ENCODE data around the gene SPTAN1. TPM values are rescaled to one million over a fixed set of nuclear protein-coding genes. Genes with fewer than 3 reads are reported as not detected.

SPTAN1 gene
- total and polyA plus RNA-seq, 2 donors (not counting 3 experiments of a cell fraction or from before 2014, with no cell fraction given), result 408 to 502 TPM

- DNase-seq (ENCODE audit: low read depth, low spot score) (peak; percentile 38), FAIRE-seq (peak; percentile 18)
- dilution Hi-C loops (cut with MboI; ENCODE audit: extremely low pct_ligation_motif_present, low sequenced_read_pairs) (no loop called here), intact Hi-C loops (cut with micrococcal nuclease) (loop anchor here (10.0 kb wide), 1 partner anchor 262 kb away; no protein-coding TSS in a partner anchor)
- Histone ChIP-seq H3K9ac (replicated peaks; ENCODE audit: extremely low read depth, insufficient read depth, low read length) (no peak overlapping the region), H4K20me1 (replicated peaks; ENCODE audit: control insufficient read depth, extremely low read depth, insufficient read depth, low read length) (peaks cover 3% of the 10 kb centered on the region), H3K36me3 (ENCODE audit: control insufficient read depth in 2 of 2, extremely low read depth in 1 of 2, insufficient read depth in 2 of 2, low read length in 2 of 2) (no peaks in the 10 kb centered on the region), H3K9me3 (replicated peaks; ENCODE audit: control insufficient read depth, insufficient read depth, low read length) (no peaks in the 10 kb centered on the region), H3K9me1 (replicated peaks; ENCODE audit: control insufficient read depth, extremely low read depth, insufficient read depth, low read length) (no peaks in the 10 kb centered on the region), H3K4me3 (replicated peaks in 1 of 3; ENCODE audit: insufficient read depth in 1 of 3, low read depth in 1 of 3, low read length in 3 of 3) (no peak overlapping the region), H3K27ac (ENCODE audit: insufficient read depth, low read depth, low read length) (no peak overlapping the region), H3K79me2 (ENCODE audit: control insufficient read depth, insufficient read depth, low read length) (peaks cover 80% of the 10 kb centered on the region), H3K4me2 (ENCODE audit: insufficient read depth, low read length) (peak overlapping the region; percentile 98), H2AFZ (ENCODE audit: low read depth, low read length) (no peak overlapping the region), H3K27me3 (ENCODE audit: control insufficient read depth in 2 of 2, insufficient read depth in 2 of 2, low read length in 2 of 2) (no peaks in the 10 kb centered on the region), H3K4me1 (ENCODE audit: control insufficient read depth, extremely low read depth, insufficient read depth, low read length) (peaks cover 57% of the 10 kb centered on the region)
- POLR2A ChIA-PET, result no interaction called here
- TF ChIP-seq EZH2 (IDR thresholded peaks at IDR 0.05; ENCODE audit: borderline replicate concordance, low read depth, low read length, severe bottlenecking) (no peak), MAX (IDR thresholded peaks at IDR 0.05; ENCODE audit: insufficient read depth, insufficient read length) (no peak), POLR2AphosphoS5 (IDR thresholded peaks at IDR 0.05; ENCODE audit: insufficient read depth, low read depth, low read length) (no peak), CTCF (IDR thresholded peaks at IDR 0.05; ENCODE audit: extremely low read depth in 1 of 2, insufficient read depth in 1 of 2, low read depth in 1 of 2, low read length in 2 of 2) (no peak), JUN (IDR thresholded peaks at IDR 0.05; ENCODE audit: borderline replicate concordance, insufficient read depth, insufficient read length, low read depth) (no peak), GATA2 (IDR thresholded peaks at IDR 0.05; ENCODE audit: insufficient read depth, insufficient read length, low read depth, low read length) (no peak), MYC (IDR thresholded peaks at IDR 0.05; ENCODE audit: low read depth, low read length) (no peak), POLR2A (IDR thresholded peaks at IDR 0.05; ENCODE audit: low read depth, low read length) (no peak), FOS (IDR thresholded peaks at IDR 0.05; ENCODE audit: borderline replicate concordance, insufficient read depth, low read length) (no peak)
- CTCF ChIA-PET, result interaction anchor here (1.0 to 2.1 kb wide), 2 partner anchors 118 kb away, joined by 3 to 6 read pairs; no protein-coding TSS in a partner anchor
- no TSS peak for BruUV-seq (replicated peaks)
Measured at GRCh38 chr9:128556926-128557634, 4.7 kb downstream of the SPTAN1 start.

All from endothelial cell of umbilical vein (primary cell).